ENCODE measurements around the gene SOX13. TPM values are rescaled to one million over a fixed set of nuclear protein-coding genes. Genes with fewer than 3 reads are reported as not detected.
"Not testable (repeated sequence)": the region's sequence is repeated elsewhere in the genome, so short reads cannot be mapped to it uniquely, and the experiment has no call there.

Gene SOX13
- total and polyA plus RNA-seq, 12 donors, result 7.3 to 18.6 (median 12.1) TPM

DNA sequence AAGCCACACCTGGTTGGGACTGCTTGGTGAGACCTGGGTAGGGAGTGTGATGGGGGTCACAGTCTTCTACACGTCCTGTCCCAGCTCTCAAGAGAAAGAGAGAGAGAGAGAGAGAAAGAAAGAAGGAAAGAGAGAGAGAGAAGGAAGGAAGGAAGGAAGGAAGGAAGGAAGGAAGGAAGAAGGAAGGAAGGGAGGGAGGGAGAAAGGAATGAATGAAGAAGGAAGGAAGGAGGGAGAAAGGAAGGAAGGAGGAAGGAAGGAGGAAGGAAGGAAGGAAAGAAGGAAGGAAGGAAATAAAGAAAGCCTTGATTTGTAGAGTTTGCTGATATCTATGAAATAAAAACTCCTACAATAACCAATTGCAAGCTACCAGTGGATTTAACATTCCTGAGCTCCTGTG is 28.5 kb upstream of the SOX13 start:
- ATAC-seq, result no peak
- intact Hi-C loops (cut with DNase I), result loop anchor here in 3 of 10 donors (2.0 to 5.0 kb wide), 4 partner anchors 18 to 60 kb away; no protein-coding TSS in a partner anchor
- H3K36me3 ChIP-seq, result no peaks in the 10 kb centered on the region
- 40 to 69% methylated on average over 1 of the region's 1 CpG for WGBS, 2 donors
- DNase-seq, result no peak
- H3K4me3 ChIP-seq, result no peak overlapping the region
- H3K4me1 ChIP-seq, result peaks cover 7 to 57% (median 34%) of the 10 kb centered on the region in 9 donors
- peak overlapping the region in 9 of 10 donors; percentile 47 to 84 (median 76) for H3K27ac ChIP-seq
- no peaks in the 10 kb centered on the region for H3K27me3 ChIP-seq
- H3K9me3 ChIP-seq, result no peaks in the 10 kb centered on the region
- TF ChIP-seq CTCF (IDR thresholded peaks at IDR 0.05), result no peak

GRCh38 chr1:204045430-204045829 is 27.5 kb upstream of the SOX13 start:
- DNase-seq (peak; percentile 51 to 62), ATAC-seq (peak; percentile 70 to 92 (median 84))
- H3K9me3 ChIP-seq, result no peaks in the 10 kb centered on the region
- intact Hi-C loops (cut with DNase I), result loop anchor here in 1 of 10 donors (1.0 to 2.0 kb wide), 3 partner anchors 17 to 77 kb away; no protein-coding TSS in a partner anchor
- H3K27me3 ChIP-seq, result no peaks in the 10 kb centered on the region
- no peak for TF ChIP-seq CTCF (IDR thresholded peaks at IDR 0.05)
- WGBS, 2 donors, result 57 to 61% methylated on average over 8 of the region's 8 CpGs
- H3K4me3 ChIP-seq, result no peak overlapping the region
- peaks cover 7 to 56% (median 34%) of the 10 kb centered on the region in 9 donors for H3K4me1 ChIP-seq
- peak overlapping the region; percentile 43 to 84 (median 72) for H3K27ac ChIP-seq
- H3K36me3 ChIP-seq, result no peaks in the 10 kb centered on the region

- no peaks in the 10 kb centered on the region for H3K27me3 ChIP-seq
- no peak overlapping the region for H3K4me3 ChIP-seq
- H3K36me3 ChIP-seq, result no peaks in the 10 kb centered on the region
- peak overlapping the region in 5 of 10 donors; percentile 50 to 84 (median 77) for H3K27ac ChIP-seq
- intact Hi-C loops (cut with DNase I), result no loop called here
- DNase-seq, result no peak
- no peaks in the 10 kb centered on the region for H3K9me3 ChIP-seq
- 90 to 97% methylated on average over 5 of the region's 5 CpGs for WGBS, 2 donors
- no peak for ATAC-seq
- peaks cover 4 to 47% (median 27%) of the 10 kb centered on the region in 9 donors for H3K4me1 ChIP-seq
- no peak for TF ChIP-seq CTCF (IDR thresholded peaks at IDR 0.05)
Observed at GRCh38 chr1:204046346-204046745, 26.6 kb upstream of the SOX13 start.

DNA sequence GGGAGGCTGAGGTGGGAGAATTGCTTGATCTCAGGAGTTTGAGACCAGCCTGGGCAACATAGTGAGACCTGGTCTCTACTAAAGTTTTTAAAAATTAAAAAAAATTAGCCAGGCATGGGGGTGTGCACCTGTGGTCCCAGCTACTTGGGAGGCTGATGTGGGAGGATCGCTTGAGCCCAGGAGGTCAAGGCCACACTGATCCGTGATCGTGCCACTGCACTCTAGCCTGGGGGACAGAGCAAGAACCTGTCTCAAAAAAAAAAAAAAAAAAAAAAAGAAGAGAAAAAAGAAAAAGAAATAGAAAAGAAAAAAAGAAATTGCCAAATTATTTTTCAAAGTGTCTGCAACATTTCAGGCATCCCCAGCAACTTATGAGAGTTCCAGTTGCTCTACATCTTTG is 24.1 kb upstream of the SOX13 start:
- peaks cover 4 to 22% (median 14%) of the 10 kb centered on the region in 9 donors for H3K4me1 ChIP-seq
- H3K36me3 ChIP-seq; H3K27me3 ChIP-seq; H3K27ac ChIP-seq; intact Hi-C loops (cut with DNase I); DNase-seq; H3K4me3 ChIP-seq; H3K9me3 ChIP-seq; ATAC-seq: not testable (repeated sequence)
- WGBS, 2 donors, result 90 to 96% methylated on average over 3 of the region's 3 CpGs

DNA sequence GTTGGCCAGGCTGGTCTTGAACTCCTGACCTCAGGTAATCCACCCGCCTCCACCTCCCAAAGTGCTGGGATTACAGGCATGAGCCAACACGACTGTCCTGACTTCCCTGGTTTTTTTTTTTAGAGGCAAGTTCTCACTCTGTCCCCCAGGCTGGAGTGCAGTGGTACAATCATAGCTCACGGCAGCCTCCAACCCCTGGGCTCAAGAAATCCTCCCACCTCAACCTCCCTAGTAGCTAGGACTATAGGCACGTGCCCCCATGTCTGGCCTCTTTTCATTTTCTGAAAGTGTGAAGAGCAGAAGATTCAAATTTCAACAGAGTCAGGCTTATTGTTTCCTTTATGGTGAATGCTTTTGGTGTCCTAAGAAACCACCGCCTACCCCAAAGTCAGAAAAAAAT is 21.7 kb upstream of the SOX13 start:
- Histone ChIP-seq H3K36me3 (no peaks in the 10 kb centered on the region), H3K4me3 (no peak overlapping the region), H3K9me3 (no peaks in the 10 kb centered on the region), H3K4me1 (no peaks in the 10 kb centered on the region), H3K27ac (no peak overlapping the region), H3K27me3 (no peaks in the 10 kb centered on the region)
- intact Hi-C loops (cut with DNase I), result no loop called here
- no peak for TF ChIP-seq CTCF (IDR thresholded peaks at IDR 0.05)
- no peak for ATAC-seq
- DNase-seq, result no peak
- 84% methylated on average over 5 of the region's 5 CpGs for WGBS, 2 donors
